ENCODE results near the gene POLK.
"Not testable (repeated sequence)": the region's sequence is repeated elsewhere in the genome, so short reads cannot be mapped to it uniquely, and the experiment has no call there.

The POLK gene

GRCh38 chr5:75510836-75511434 lies 756 bp upstream of the POLK start:
- DNase-seq (ENCODE audit: low read depth) = no peak

GRCh38 chr5:75512383-75513074 lies 838 bp downstream of the POLK start:
- DNase-seq (ENCODE audit: low read depth) = no peak

DNA sequence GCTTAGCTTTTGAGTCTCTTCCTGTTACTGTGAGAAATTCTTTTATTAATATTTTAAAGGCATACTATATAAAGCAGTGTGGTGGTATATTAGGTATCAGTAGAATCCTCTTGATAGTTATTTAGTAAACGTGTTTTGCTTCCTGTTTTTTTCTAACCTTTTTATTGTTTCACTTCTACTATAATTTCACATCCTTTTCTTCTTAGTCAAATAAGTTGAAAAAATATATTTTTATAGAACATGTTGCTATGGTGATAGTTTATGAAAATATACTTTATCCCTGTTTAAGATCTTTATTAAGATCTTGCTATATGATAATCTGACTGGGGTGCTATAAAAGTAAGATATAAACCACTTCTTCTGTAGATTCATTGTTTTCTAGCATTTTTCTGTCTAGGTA lies 2.1 kb downstream of the POLK start:
- no peak for DNase-seq (ENCODE audit: low read depth)

DNA sequence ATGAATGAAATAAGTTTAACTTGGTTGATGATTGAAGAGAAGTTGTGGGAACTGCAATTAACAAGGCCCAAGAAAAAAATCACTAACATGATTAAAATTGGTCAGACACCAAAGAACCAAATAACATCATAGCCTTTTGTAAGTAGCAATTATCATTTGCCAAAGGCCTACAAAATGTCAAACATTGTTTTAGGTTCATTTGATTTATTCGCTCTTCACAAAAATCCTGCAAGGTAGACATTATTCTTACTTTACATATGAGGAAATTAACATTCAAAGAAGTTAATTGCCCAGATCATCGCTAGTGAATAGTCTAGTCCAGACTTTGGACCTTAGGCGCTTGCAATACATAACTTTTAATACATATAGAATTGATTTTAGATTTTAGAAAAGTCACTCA lies 2.6 kb downstream of the POLK start:
- no peak for DNase-seq (ENCODE audit: low read depth)

DNA sequence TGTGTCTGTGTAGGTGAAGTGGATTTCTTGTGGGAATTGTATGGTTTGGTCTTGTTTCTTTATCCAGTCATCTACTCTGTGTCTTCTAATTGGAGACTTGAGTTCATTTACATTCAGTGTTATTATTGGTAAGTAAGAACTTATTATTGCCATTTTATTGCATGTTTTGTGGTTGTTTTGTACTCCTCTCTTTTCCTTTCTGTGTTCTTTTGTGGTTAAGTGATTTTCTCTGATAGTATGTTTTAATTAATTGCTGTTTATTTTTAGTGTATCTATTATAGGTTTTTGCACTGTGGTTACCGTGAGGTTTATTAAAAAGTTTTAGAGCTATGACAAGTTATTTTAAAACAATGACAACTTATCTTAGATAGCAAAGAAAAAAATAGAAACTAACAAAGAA lies 8.1 kb downstream of the POLK start:
- no peak for DNase-seq (ENCODE audit: low read depth)

- no peak for DNase-seq (ENCODE audit: low read depth)
Measured at GRCh38 chr5:75521195-75521594, 9.5 kb downstream of the POLK start.

GRCh38 chr5:75522025-75522424 lies 10.3 kb downstream of the POLK start:
- no peak for DNase-seq (ENCODE audit: low read depth)

GRCh38 chr5:75522542-75522941 lies 10.9 kb downstream of the POLK start:
- DNase-seq (ENCODE audit: low read depth) = no peak

DNA sequence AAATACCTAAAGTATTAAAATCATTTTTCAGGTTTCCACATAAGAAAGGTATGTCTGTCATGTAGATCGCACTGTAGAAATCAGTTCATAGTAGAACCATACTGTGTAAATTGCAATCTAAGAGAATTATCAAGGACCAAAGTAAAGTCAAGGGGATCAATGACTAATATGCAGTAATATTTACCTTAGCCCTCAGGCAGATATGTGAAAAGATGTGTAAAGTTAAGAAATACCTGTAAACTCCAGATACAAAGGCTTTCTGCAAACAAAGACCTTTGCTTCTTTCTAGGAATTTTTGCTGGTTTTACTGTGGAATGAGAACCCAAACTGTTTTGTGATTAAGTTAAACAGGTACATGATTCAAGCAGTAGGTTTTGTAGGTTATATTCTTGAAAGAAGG lies 11.6 kb downstream of the POLK start:
- DNase-seq (ENCODE audit: low read depth) = no peak

- DNase-seq (ENCODE audit: low read depth) = no peak
Measured at GRCh38 chr5:75524071-75524470, 12.4 kb downstream of the POLK start.

GRCh38 chr5:75524591-75524990 lies 12.9 kb downstream of the POLK start:
- DNase-seq (ENCODE audit: low read depth) = no peak

GRCh38 chr5:75525344-75525743 lies 13.7 kb downstream of the POLK start:
- DNase-seq (ENCODE audit: low read depth) = no peak

DNA sequence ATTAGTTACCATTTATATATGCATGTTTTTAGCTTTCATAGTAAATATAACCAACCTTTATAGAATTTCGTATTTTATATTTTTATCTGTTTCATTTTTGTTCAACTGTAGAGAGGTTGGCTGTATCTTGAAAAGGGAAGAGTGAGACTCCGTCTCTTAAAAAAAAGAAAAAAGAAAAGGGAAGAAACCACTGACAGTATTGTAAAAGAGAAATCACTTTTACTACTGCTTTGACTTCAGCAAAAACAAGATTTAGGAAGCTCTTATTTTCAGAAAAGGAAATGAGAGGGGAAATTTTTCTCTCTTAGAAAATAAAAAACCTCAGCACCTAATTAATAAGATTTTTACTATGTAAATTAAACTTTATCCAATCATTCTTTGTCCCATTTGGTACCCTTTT lies 14.4 kb downstream of the POLK start:
- no peak for DNase-seq (ENCODE audit: low read depth)

DNA sequence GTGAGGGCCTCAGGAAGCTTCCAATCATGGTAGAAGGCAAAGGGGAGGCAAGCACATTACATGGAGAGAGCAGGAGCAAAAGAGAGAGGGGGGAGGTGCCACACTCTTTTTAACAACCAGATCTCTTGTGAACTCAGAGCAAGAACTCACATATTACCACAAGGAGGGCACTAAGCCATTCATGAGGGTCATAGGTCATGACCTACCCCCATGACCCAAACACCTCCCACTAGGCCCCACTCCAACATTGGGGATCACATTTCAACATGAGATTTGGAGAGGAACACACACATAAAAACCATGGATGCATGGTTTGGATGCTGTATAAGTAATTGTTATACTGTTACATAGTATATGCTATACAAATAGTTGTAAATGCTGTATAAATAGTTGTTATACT lies 17.5 kb downstream of the POLK start:
- no peak for DNase-seq (ENCODE audit: low read depth)

DNA sequence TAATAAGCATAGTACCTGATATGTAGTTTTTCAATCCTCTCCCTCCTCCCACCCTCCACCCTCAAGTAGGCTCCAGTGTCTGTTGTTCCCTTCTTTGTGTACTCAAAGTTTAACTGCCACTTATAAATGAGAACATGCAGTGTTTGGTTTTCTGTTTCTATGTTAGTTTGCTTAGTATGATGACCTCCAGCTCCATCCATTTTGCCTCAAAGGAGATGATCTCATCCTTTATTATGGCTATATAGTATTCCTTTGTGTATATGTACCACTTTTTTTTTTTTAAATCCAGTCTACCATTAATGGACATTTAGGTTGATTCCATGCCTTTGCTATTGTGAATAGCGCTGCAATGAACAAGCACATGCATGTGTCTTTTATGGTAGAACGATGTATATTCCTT lies 20.5 kb downstream of the POLK start:
- no peak for DNase-seq (ENCODE audit: low read depth)

DNA sequence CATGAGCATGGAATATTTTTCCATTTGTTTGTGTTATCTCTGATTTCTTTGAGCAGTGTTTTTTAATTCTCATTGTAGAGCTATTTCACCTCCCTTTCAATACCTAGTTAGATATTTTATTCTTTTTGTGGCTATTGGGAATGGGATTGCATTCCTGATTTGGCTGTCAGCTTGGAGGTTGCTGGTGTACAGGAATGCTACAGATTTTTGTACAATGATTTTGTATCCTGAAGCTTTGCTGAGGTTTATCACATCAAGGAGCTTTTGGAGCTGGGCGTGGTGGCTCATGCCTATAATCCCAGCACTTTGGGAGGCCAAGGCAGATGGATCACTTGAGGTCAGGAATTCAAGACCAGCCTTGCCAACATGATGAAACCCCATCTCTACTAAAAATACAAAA lies 22.0 kb downstream of the POLK start:
- not testable (repeated sequence) for DNase-seq (ENCODE audit: low read depth)

- no peak for DNase-seq (ENCODE audit: low read depth)
Measured at GRCh38 chr5:75534734-75535133, 23.0 kb downstream of the POLK start.

DNA sequence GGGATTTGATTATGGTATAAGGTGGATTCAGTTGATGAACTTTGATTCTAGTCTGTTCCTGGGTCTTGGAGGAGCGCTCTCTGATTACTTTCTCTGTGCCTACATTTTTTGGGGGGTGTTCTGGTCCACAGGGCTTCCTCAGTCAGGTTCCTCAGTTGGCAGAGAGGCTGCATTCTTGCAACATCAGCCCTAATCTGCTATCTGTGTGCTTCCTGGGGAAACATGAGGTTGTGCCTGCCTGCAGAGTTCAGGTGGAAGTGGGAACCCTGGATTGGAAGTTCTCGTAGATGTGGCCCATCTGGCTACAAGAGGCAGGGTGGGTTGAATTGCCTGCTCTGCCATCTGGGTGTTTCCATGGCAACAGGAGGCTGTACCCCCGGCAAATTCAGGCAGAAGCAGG lies 24.5 kb downstream of the POLK start:
- DNase-seq (ENCODE audit: low read depth) = no peak

DNA sequence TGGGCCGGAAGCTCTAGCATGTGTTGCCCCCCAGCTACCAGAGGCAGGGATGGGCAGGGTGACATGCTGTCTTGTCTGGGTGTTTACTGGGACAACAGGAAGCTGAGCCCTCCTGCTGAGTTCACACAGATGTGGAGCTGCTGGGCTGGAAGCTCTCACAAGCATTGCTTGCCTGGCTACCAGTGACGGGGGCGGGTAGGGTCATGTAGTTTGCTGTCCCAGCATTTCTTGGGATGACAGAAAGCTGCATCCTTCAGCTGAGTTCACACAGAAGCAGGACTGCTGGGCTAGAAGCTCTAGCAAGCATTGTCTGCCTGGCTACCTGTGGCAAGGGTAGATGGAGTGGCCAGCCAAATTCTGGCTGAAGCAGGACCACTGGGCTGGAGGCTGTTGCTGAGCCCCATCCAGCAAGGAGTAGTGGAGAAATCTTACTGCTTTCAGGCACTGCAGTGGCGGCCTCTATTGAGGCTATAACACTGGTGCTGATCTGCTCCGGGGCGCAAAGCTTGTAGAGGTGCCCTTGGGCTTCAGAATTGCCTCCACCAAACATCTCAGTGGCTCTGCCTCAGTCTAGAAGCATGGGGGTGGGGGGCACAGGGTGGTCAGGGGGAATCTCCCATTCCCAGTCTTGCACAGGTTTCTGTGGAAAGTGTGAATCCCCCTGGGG lies 25.1 kb downstream of the POLK start:
- DNase-seq (ENCODE audit: low read depth) = no peak

DNA sequence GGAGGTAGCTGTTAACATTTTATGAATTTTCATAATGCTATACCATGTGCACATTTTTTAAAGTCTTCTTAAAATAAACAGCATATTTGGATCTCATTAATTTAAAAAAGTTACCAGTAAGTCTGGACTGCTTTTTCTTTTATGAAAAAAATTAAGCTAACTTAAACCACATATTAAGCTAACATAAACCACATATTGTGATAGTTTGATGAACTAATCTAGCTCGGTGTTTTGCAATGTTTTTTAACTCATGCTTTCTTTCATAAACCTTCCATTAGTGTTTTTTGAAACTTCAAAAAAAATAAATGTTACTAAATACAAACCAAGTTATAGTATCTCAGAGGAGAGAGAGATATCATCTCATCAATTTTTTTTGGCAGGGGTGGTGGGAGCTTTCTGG lies 26.5 kb downstream of the POLK start:
- no peak for DNase-seq (ENCODE audit: low read depth)

GRCh38 chr5:75545131-75545530 lies 33.4 kb downstream of the POLK start:
- no peak for DNase-seq (ENCODE audit: low read depth)

DNA sequence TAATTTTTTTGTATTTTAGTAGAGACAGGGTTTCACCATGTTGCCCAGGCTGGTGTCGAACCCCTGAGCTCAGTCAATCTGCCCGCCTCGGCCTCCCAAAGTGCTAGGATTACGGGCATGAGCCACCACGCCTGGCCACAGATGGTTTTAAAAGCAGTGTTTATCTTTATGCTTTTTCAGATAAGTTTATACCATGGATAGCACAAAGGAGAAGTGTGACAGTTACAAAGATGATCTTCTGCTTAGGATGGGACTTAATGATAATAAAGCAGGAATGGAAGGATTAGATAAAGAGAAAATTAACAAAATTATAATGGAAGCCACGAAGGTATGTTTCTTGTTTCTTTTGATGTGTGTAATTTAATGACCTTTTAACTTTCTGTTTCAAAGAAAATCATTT lies 35.1 kb downstream of the POLK start:
- DNase-seq (ENCODE audit: low read depth) = no peak

- DNase-seq (ENCODE audit: low read depth) = no peak
Measured at GRCh38 chr5:75547812-75548211, 36.1 kb downstream of the POLK start.

GRCh38 chr5:75550597-75550996 lies 38.9 kb downstream of the POLK start:
- no peak for DNase-seq (ENCODE audit: low read depth)
